Nephron (organoid): Measurements from ENCODE around the gene SERTAD2.
A peak's percentile ranks its signal among the peaks of the same experiment; 100 is the strongest.

Experiments used
- H3K27ac Mint-ChIP-seq, 3 experiments: 2 replicates each; pipeline ENCODE4 v1.8.0; 2020; ENCODE audit warnings: mixed read lengths in 3 of 3, mild to moderate bottlenecking in 2 of 3, moderate library complexity in 1 of 3
- H3K27me3 Mint-ChIP-seq: 2 replicates; pipeline ENCODE4 v1.8.0; 2021; ENCODE audit warnings: low read depth, mild to moderate bottlenecking, moderate library complexity, mixed read lengths
- H3K36me3 Mint-ChIP-seq: 2 replicates; pipeline ENCODE4 v1.8.0; 2020; ENCODE audit warnings: low read depth, mixed read lengths
- H3K4me1 Mint-ChIP-seq: 2 replicates; pipeline ENCODE4 v1.8.0; 2020; ENCODE audit warnings: mixed read lengths
- H3K4me3 Mint-ChIP-seq, 3 experiments: 2 replicates each; pipeline ENCODE4 v1.8.0; 2020; ENCODE audit warnings: mild to moderate bottlenecking in 3 of 3, mixed read lengths in 3 of 3, moderate library complexity in 2 of 3
- H3K9me3 Mint-ChIP-seq: 2 replicates; pipeline ENCODE4 v1.8.0; 2020; ENCODE audit warnings: mixed read lengths
- TF ChIP-seq, protein P1 (sequence below), 3 experiments: fragments of 200-600 bp; sonication (generic); IDR thresholded peaks; one replicate each; pipeline ENCODE4 v1.5.0; 2021; ENCODE audit warnings: antibody characterized with exemption in 3 of 3; ENCODE audit not compliant: unreplicated experiment in 3 of 3

SERTAD2 gene

DNA sequence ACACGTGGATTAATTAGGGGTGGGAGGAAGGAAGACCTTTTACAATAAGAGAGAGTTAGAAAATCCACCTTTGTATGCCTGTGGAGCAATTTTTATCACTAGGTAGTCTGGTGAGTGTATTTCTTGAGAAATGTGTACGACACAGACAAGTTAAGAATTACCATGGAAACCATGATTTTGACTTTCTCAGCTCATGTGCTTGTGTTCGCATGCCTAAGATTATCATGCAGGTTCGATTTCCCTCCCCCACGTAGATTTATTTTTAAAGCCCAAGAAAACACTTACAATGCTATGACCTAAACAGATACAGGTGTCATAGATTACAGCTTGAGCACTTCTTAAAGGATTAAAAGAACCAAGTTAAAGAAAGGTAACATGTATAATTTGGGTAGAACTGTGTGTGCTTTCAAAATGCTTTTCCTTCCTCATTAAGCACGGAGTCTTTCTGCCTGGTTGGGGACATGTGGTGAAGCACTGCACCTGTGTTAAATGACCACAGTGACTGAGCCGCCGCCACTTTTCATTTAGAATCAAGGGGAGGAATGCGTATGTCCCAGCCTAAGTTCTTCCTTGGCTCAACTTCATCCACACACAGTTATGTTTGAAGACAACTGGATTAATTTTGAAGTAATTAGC, 16.6 kb downstream of the SERTAD2 start:
- peaks cover 33% of the 10 kb centered on the region for H3K36me3 Mint-ChIP-seq
- H3K27ac Mint-ChIP-seq: peak overlapping the region; percentile 26 to 75 (median 73)
- no peaks in the 10 kb centered on the region for H3K9me3 Mint-ChIP-seq
- H3K27me3 Mint-ChIP-seq: no peaks in the 10 kb centered on the region
- peaks cover 76% of the 10 kb centered on the region for H3K4me1 Mint-ChIP-seq
- TF ChIP-seq, protein P1, sequence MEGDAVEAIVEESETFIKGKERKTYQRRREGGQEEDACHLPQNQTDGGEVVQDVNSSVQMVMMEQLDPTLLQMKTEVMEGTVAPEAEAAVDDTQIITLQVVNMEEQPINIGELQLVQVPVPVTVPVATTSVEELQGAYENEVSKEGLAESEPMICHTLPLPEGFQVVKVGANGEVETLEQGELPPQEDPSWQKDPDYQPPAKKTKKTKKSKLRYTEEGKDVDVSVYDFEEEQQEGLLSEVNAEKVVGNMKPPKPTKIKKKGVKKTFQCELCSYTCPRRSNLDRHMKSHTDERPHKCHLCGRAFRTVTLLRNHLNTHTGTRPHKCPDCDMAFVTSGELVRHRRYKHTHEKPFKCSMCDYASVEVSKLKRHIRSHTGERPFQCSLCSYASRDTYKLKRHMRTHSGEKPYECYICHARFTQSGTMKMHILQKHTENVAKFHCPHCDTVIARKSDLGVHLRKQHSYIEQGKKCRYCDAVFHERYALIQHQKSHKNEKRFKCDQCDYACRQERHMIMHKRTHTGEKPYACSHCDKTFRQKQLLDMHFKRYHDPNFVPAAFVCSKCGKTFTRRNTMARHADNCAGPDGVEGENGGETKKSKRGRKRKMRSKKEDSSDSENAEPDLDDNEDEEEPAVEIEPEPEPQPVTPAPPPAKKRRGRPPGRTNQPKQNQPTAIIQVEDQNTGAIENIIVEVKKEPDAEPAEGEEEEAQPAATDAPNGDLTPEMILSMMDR (IDR thresholded peaks at IDR 0.05; ENCODE audit: unreplicated experiment in 3 of 3): no peak
- no peak overlapping the region for H3K4me3 Mint-ChIP-seq

- Mint-ChIP-seq H3K4me3 (peak overlapping the region in 2 of 3 experiments; percentile 1 to 16), H3K9me3 (no peaks in the 10 kb centered on the region), H3K27ac (peak overlapping the region; percentile 26 to 75 (median 73)), H3K4me1 (peaks cover 73% of the 10 kb centered on the region), H3K27me3 (no peaks in the 10 kb centered on the region), H3K36me3 (peaks cover 33% of the 10 kb centered on the region)
- TF ChIP-seq, protein P1 (IDR thresholded peaks at IDR 0.05; ENCODE audit: unreplicated experiment in 3 of 3): no peak
Measured at GRCh38 chr2:64635976-64636911, 17.5 kb downstream of the SERTAD2 start.

GRCh38 chr2:64634345-64635267, 19.1 kb downstream of the SERTAD2 start:
- no peak overlapping the region for H3K4me3 Mint-ChIP-seq
- H3K9me3 Mint-ChIP-seq: no peaks in the 10 kb centered on the region
- H3K36me3 Mint-ChIP-seq: peaks cover 38% of the 10 kb centered on the region
- H3K27me3 Mint-ChIP-seq: no peaks in the 10 kb centered on the region
- peak overlapping the region; percentile 23 to 71 (median 26) for H3K27ac Mint-ChIP-seq
- peaks cover 70% of the 10 kb centered on the region for H3K4me1 Mint-ChIP-seq
- TF ChIP-seq, protein P1 (IDR thresholded peaks at IDR 0.05; ENCODE audit: unreplicated experiment in 3 of 3): no peak

DNA sequence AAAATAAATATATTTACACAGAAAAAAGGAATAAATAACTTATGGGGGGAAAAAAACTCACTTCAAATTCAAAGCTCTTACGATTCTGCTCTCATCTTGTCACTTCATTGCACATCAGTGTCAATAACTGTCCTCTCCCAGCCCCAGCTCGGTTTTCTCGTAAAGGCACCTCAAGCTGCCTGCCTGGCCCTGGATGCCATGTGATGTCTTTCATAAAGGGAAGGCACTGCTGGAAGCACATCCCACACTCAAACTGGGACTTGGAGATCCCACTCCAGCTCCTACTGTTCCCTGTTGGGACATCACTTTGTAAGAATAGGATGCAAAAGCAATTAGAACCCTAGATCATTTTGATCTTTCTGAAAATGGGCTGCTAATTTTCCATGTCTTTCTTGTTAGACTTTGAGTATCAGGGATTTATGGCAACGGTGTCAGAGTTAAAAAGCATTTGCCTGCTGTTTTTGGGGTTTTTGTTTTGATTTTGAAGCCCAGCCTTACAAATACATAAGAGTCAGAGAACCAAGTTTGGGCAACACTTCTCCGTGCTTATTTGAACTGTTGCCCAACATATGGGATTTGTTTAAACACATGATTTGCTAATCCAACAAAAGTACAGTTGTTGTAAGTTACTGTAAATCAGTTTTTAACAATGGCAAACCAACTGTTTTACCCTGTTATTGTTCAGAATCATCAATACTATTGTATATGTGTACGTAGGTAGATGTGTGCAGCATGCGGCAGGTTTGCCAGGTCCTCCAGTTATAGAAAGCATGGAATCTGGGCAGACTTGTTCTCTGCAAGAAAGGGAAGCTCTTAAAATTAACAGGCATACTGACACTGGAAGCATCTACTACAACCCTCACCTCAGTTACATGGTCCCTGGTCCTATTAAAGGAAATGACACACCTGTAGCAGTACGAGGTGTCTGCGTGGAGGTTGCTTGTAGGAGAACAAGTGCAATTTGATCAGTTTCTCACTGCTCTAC, 20.6 kb downstream of the SERTAD2 start:
- peaks cover 42% of the 10 kb centered on the region for H3K36me3 Mint-ChIP-seq
- TF ChIP-seq, protein P1 (IDR thresholded peaks at IDR 0.05; ENCODE audit: unreplicated experiment in 3 of 3): no peak
- H3K4me1 Mint-ChIP-seq: peaks cover 75% of the 10 kb centered on the region
- no peaks in the 10 kb centered on the region for H3K9me3 Mint-ChIP-seq
- H3K27me3 Mint-ChIP-seq: no peaks in the 10 kb centered on the region
- no peak overlapping the region for H3K4me3 Mint-ChIP-seq
- peak overlapping the region; percentile 28 to 76 (median 54) for H3K27ac Mint-ChIP-seq

- H3K9me3 Mint-ChIP-seq: no peaks in the 10 kb centered on the region
- H3K27ac Mint-ChIP-seq: peak overlapping the region in 2 of 3 experiments; percentile 7 to 12
- no peak overlapping the region for H3K4me3 Mint-ChIP-seq
- no peaks in the 10 kb centered on the region for H3K27me3 Mint-ChIP-seq
- TF ChIP-seq, protein P1 (IDR thresholded peaks at IDR 0.05; ENCODE audit: unreplicated experiment in 3 of 3): no peak
- peaks cover 38% of the 10 kb centered on the region for H3K36me3 Mint-ChIP-seq
- peaks cover 73% of the 10 kb centered on the region for H3K4me1 Mint-ChIP-seq
Measured at GRCh38 chr2:64631771-64632170, 21.9 kb downstream of the SERTAD2 start.
